ENCODE data around the gene TMEM91.
A peak's percentile ranks its signal among the peaks of the same experiment; 100 is the strongest.
"Not testable (repeated sequence)": the region's sequence is repeated elsewhere in the genome, so short reads cannot be mapped to it uniquely, and the experiment has no call there.

The TMEM91 gene

GRCh38 chr19:41381536-41381935 is 5.2 kb downstream of the TMEM91 start:
- not testable (repeated sequence) for DNase-seq

GRCh38 chr19:41384351-41384750 is 8.0 kb downstream of the TMEM91 start:
- DNase-seq = no peak

- no peak for DNase-seq
Observed at GRCh38 chr19:41386442-41386841, 10.1 kb downstream of the TMEM91 start.

- no peak for DNase-seq
Observed at GRCh38 chr19:41391618-41392017, 15.3 kb downstream of the TMEM91 start.

GRCh38 chr19:41392775-41393174 is 16.4 kb downstream of the TMEM91 start:
- DNase-seq = no peak

- no peak for DNase-seq
Observed at GRCh38 chr19:41395355-41395754, 19.0 kb downstream of the TMEM91 start.

GRCh38 chr19:41397086-41398049 is 21.0 kb downstream of the TMEM91 start, which contains the start of the genes BCKDHA and EXOSC5:
Gene BCKDHA (plus strand): TSS chr19:41397818. CDS start chr19:41397828, 10 bp downstream.
Gene EXOSC5 (minus strand): TSS chr19:41397359. CDS start chr19:41397328, 31 bp downstream.
- DNase-seq = peak; percentile 98 to 99

- no peak for DNase-seq
Observed at GRCh38 chr19:41398050-41398418, 21.7 kb downstream of the TMEM91 start.

GRCh38 chr19:41398598-41398997 is 22.3 kb downstream of the TMEM91 start:
- no peak for DNase-seq

- no peak for DNase-seq
Observed at GRCh38 chr19:41399091-41399490, 22.8 kb downstream of the TMEM91 start.

GRCh38 chr19:41399525-41399924 is 23.2 kb downstream of the TMEM91 start:
- no peak for DNase-seq

- DNase-seq = no peak
Observed at GRCh38 chr19:41401483-41401882, 25.1 kb downstream of the TMEM91 start.

GRCh38 chr19:41402010-41402409 is 25.7 kb downstream of the TMEM91 start:
- DNase-seq = no peak

GRCh38 chr19:41403181-41403970 is 27.0 kb downstream of the TMEM91 start:
- DNase-seq = no peak

- DNase-seq = no peak
Observed at GRCh38 chr19:41405776-41406175, 29.4 kb downstream of the TMEM91 start.

GRCh38 chr19:41407271-41407670 is 30.9 kb downstream of the TMEM91 start:
- DNase-seq = no peak

GRCh38 chr19:41408256-41408655 is 31.9 kb downstream of the TMEM91 start:
- DNase-seq = no peak

- not testable (repeated sequence) for DNase-seq
Observed at GRCh38 chr19:41408846-41409245, 32.5 kb downstream of the TMEM91 start.

- DNase-seq = no peak
Observed at GRCh38 chr19:41409288-41409687, 33.0 kb downstream of the TMEM91 start.

GRCh38 chr19:41410336-41411054 is 34.2 kb downstream of the TMEM91 start:
- no peak for DNase-seq

- no peak for DNase-seq
Observed at GRCh38 chr19:41411100-41411967, 35.0 kb downstream of the TMEM91 start.

- DNase-seq = peak; percentile 49 to 59
Observed at GRCh38 chr19:41411968-41412265, 35.6 kb downstream of the TMEM91 start.
